Activated CD4-positive, CD25-positive, alpha-beta regulatory T cell treated with anti-CD3 and anti-CD28 coated beads, Interleukin-2, amount 50 U/mL, for 24 hours (primary cell): ENCODE measurements around the gene TYK2.

Source experiments
- ATAC-seq, 2 donors: fragments of 150-1000 bp; cut with Tn5 transposase; one replicate each; pipeline ENCODE4 v1.10.0; 2021; ENCODE audit warnings: mild to moderate bottlenecking in 1 of 2, moderate library complexity in 1 of 2

TYK2 gene

GRCh38 chr19:10332965-10333757 is 47.2 kb downstream of the TYK2 start, which contains the start of gene RAVER1:
RAVER1 (minus strand) TSS chr19:10333529; CDS start chr19:10333507, 22 bp downstream.
- ATAC-seq, result peak; percentile 94 to 95

- ATAC-seq, result no peak
These were observed 48.0 kb downstream of the TYK2 start for GRCh38 chr19:10332158-10332964.

GRCh38 chr19:10329555-10329954 is 50.8 kb downstream of the TYK2 start:
- ATAC-seq, result no peak

- no peak for ATAC-seq
These were observed 51.6 kb downstream of the TYK2 start for GRCh38 chr19:10328558-10329429.

- no peak for ATAC-seq
These were observed 52.6 kb downstream of the TYK2 start for GRCh38 chr19:10327793-10328192.

- ATAC-seq, result no peak
These were observed 54.6 kb downstream of the TYK2 start for GRCh38 chr19:10325732-10326131.

GRCh38 chr19:10321874-10322835 is 58.2 kb downstream of the TYK2 start:
- no peak for ATAC-seq

- peak in 1 of 2 donors; percentile 5 for ATAC-seq
These were observed 59.0 kb downstream of the TYK2 start for GRCh38 chr19:10321417-10321797.

- ATAC-seq, result no peak
These were observed 59.6 kb downstream of the TYK2 start for GRCh38 chr19:10320602-10321416.

- ATAC-seq, result no peak
These were observed 61.3 kb downstream of the TYK2 start for GRCh38 chr19:10318807-10319682.

- ATAC-seq, result no peak
These were observed 62.4 kb downstream of the TYK2 start for GRCh38 chr19:10317857-10318462.

GRCh38 chr19:10317045-10317856 is 63.1 kb downstream of the TYK2 start:
- ATAC-seq, result no peak

- no peak for ATAC-seq
These were observed 63.9 kb downstream of the TYK2 start for GRCh38 chr19:10316229-10317044.

GRCh38 chr19:10315335-10316214 is 64.8 kb downstream of the TYK2 start, which contains the start of gene FDX2:
FDX2 (minus strand) TSS chr19:10316015; CDS start chr19:10315996, 19 bp downstream.
- ATAC-seq, result peak; percentile 89 to 93

- ATAC-seq, result no peak
These were observed 70.9 kb downstream of the TYK2 start, which contains the start of gene ZGLP1 for GRCh38 chr19:10309423-10309822. ZGLP1 (minus strand) TSS chr19:10309815.

GRCh38 chr19:10306327-10306726 is 74.0 kb downstream of the TYK2 start:
- no peak for ATAC-seq
